HG03571 (cell line): ENCODE results near the gene PLEKHM3.

Experiments
- ATAC-seq: cut with Tn5 transposase; IDR thresholded peaks from one replicate; pipeline ENCODE4 v1.9.1; 2021; ENCODE audit not compliant: unreplicated experiment

PLEKHM3 gene

DNA sequence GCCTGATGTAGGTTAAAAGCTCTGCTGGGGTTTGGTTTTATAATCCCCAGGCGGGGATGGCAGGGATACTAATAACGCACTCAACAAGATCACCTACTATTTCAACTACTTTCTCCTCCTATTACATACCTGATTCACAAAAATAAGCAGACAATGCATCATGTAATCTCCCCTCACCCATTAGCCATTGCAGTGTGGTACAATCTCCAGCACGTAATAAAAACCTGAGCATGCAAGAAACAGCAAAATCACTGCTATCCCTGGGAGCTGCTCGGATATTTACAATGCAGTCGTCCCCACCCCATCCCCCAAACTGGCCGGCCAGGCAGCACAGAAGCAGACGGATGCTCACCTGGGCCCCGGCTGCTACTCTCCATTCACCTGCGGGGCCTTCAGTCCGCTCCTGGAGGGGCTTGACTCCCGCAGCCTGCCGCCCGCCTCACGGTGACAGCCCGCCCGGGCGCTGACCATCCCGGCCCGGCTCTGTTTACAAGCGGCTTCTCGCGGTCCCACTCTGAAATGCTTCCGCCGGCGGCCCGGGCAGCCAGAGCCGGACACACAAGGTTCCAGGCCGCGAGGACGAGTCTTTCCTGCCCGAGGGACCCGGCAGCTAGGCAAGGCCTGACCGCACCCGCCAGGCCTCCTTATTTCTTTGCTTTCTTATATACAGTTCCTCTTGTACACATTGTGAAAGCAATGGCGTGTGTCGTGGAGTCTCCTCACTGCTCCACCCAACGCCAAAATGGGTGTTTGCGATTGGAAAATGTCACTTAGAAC lies at the start of gene PLEKHM3:
Gene PLEKHM3, minus strand, starts transcription at position 491 of the 777 bp plus-strand sequence. CDS start 23,888 bp downstream, outside the sequence.
- ATAC-seq, result peak; percentile 92

DNA sequence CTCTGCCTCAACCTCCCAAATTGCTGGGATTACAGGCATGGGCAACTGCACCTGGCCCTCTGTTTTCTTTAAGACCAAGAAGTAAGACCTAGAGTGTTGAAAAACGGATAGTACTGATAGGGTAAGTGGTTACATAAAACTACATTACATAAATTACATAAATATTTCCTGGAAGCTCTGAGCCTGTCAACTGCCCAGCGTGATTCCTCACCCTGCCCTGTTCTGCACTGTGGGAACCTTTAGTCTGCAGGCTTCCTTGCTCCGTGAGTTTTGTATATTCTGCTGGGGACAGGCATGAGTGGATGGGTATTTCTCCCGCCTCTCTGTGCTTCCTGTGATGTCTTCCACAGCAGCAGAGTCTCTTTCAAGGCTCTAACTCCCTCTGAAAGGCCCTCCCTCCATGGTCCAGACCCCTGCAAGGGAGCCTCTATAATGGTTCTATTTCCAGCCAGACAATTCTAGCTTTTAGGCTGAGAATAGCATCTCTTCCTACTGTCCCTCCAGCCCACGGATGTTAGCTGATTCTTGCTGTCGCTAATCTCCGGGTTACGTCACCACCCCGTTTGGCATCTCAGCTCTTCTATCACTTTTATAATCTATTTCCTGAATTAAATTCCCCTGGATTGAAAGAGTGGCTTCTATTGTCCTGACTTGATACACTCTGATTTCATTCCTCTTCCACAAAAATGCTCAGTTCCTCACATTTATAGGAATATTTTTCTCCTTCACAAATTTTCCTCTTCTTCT lies 49.5 kb upstream of the PLEKHM3 start:
- ATAC-seq, result no peak

DNA sequence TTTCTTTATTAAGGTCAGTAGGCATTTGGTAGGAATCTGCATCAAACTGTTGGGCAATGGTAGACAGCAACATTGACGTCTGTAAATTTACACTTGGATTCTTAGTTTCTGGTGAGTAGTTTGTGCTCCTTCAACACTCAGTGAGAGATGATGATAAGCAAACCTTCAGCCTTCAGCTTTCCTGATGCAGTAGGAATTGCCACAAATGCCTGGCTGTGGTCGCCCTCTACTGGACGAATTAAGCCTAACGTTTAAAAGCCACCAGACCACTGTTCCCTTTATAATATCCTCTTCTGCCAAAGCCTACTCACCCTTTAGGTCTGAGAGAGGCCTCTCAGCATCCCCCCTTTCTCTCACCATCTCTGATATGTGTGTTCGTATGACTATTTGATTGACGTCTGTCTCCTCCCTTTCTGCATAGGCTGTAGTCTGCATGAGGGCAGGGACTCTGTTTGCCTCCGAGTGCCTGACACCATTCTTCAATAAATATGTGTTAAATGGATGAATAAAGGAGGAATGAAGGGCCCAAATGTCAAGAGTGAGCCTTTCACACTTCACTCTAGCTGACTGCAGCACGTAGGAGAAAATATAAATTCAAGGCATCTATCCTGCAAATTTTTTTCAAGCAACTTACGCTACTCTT lies 47.0 kb upstream of the PLEKHM3 start:
- peak; percentile 69 for ATAC-seq

GRCh38 chr2:208069186-208069585 lies 43.9 kb upstream of the PLEKHM3 start:
- no peak for ATAC-seq

GRCh38 chr2:208066016-208066415 lies 40.7 kb upstream of the PLEKHM3 start:
- no peak for ATAC-seq

DNA sequence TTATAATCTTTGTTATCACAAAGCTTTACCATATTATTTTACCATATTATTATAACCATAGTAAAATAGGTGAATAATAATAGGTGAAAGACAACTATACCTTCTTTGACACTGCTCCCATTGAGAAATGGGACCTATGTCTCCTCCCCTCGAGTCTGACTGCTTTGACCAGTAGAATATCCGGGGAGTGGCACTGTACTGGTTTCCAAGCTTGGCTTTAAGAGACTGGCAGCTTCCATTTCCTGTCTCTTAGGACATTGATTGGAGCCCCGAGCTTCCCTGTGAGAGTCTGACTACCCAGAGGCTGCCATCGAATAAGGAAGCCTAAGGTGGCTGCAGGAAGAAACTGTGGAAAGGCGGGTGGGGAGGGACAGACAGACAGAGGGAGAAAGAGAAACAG lies 40.1 kb upstream of the PLEKHM3 start:
- ATAC-seq, result no peak

DNA sequence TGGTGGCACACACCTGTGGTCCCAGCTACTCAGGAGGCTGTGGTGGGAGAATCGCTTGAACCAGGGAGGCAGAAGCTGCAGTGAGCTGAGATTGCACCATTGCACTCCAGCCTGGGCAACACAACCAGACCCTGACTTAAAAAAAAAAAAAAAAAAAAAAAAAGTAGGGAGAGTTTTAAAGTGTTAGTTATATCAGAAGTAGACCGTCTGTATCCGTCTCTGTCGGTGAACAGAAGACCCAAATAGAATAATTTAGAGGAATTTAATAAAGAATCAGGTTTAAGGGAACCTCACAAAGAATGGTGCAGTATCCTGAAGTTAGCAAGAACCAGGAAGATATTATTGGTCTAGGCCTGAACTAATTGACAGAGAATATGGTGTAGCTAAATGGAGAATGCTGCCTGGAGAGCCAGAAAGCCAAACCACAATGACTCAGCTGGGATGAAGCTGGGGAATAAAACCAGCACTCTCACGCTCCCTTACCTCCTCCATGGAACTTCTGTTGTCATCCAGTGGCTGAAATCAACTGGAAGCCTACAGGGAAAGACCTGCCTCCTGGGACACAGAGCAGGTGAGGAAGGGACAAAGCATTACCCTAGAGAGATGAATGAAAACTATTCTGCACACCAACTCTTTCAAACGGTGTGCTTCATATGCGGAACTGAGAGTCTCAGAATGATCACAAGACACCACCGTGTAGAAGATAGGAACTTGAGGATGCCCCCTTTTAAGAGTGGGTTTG lies 39.1 kb upstream of the PLEKHM3 start:
- peak; percentile 93 for ATAC-seq

GRCh38 chr2:208062961-208063360 lies 37.6 kb upstream of the PLEKHM3 start:
- ATAC-seq, result no peak

DNA sequence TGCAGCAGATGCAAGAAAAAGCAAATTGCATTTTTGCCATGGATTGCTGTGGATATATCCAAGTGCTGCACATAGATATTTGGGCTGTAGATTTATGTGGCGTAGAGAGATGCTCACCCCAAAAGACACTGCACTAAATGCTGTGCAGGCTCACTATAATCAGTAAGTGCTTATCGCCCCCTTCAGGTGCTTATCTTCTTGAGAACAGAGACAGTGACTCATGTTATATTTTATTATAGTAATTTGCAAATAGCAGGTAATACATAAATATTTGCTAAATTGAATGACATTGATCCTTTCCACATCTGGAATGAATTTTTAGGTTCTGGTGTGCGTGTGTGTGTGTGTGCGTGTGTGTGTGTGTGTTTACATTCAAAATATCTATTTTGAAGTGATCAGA lies 36.8 kb upstream of the PLEKHM3 start:
- ATAC-seq, result no peak

DNA sequence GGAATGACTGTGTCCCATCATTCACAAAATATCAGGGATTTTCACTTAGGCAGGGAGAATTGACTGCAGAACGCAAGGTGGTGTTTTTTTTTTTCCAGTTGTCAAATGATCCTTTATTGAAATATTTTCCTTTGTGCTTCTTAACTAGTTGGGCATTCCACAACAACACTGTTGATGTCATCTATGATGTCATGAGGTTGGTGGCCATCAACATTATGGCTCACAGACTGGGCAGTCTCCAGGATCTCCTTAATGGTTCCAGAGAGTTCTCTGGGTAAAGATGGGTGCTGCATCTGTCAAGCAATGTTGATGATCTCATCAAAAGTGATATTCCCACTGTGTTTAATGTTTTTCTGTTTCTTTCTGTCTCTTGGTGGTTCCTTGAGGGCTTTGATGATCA lies 31.8 kb upstream of the PLEKHM3 start:
- no peak for ATAC-seq

DNA sequence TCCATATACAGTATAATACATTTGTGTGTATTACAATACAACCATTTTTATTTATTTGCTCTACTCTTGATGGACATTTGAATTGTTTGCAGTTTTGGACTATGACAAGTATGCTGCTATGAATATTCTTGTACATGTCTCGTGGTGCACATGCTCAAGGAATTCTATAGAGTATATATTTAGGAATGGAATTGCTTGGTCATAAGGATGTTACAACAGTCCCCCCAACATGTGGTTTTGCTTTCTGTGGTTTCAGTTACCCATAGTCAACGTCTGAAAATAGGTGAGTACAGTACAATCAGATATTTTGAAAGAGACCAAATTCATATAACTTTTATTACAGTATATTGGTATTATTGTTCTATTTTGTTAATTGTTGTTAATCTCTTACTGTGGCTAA lies 24.1 kb upstream of the PLEKHM3 start:
- ATAC-seq, result no peak

DNA sequence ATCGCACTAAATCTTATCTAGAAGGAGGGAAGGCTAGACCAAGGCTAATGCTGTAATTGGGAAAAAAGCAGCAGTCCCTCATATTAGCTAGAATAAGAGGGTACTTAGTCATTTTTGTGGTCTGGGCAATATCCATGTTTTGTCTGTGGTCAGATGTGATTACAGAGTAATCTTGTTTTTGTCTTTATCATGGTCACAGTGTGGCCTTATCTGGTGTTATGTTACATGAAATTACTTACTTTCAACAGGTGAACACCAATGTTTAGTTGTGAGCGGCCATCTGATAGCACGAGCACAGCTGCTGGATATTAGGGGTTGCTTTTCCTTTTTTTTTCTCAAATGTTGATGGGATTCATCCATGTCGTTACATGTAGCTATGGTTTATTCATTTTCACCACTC lies 23.7 kb upstream of the PLEKHM3 start:
- no peak for ATAC-seq

DNA sequence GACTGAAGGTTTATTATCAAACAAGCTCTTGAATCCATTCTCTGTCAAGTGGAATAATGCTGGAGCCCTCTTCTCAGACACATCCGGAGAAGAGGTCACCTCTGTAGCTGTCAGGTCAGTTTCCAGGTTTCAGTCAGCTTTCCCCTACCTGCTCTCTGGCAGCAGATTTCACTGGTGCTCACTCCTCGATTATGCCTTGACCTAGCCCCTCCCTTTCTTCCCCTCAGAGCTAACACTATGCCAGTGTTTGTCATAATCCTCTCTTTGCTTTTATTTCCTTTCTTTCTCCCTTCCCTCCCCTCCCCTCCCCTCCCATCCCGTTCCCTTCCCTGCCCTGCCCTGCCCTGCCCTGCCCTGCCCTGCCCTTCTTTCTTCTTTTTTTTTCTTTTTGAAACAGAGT lies 22.5 kb upstream of the PLEKHM3 start:
- no peak for ATAC-seq

DNA sequence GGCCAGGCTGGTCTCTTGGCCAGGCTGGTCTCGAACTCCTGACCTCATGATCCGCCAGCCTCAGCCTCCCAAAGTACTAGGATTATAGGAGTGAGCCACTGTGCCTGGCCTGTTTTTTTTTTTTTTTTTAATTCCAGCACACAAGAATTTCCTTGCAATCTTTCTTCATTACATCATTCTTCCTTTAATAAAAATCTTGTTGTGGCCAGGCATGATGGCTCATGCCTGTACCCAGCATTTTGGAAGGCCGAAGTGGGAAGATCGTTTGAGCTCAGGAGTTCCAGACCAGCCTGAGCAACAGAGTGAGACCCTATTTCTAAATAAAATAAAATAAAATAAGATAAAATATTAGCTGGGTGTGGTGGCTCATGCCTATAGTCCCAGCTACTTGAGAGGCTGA lies 21.4 kb upstream of the PLEKHM3 start:
- ATAC-seq, result no peak

DNA sequence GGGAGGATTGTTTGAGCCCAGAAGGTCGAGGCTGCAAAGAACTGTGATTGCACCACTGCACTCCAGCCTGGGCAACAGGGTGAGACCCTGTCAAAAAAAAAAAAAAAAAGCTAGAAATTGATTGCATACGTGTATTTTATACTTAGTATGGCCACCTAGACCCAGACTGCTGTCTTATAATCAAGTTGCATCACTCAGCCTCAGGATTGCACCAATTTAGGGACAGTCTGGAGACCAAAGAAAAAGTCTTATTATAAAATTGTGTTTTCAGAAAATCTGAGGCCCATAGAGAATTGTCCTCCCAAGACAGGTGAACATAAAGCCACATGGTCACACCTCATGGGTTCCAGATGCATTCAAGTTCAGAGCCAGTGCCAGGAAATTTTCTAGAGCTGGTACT lies 17.1 kb upstream of the PLEKHM3 start:
- no peak for ATAC-seq

- ATAC-seq, result no peak
Measured at GRCh38 chr2:208042041-208042440, 16.7 kb upstream of the PLEKHM3 start.

- ATAC-seq, result peak; percentile 67
Measured at GRCh38 chr2:208040199-208041171, 15.2 kb upstream of the PLEKHM3 start.

GRCh38 chr2:208039376-208040110 lies 14.2 kb upstream of the PLEKHM3 start:
- ATAC-seq, result no peak
